Activated T-helper 1 cell treated with Interleukin-2 at 50 U/mL for 16 hours (primary cell): ENCODE data around the gene TREML2.
"Not testable (repeated sequence)": the region's sequence is repeated elsewhere in the genome, so short reads cannot be mapped to it uniquely, and the experiment has no call there.

Source experiments
- DNase-seq: peaks from one replicate; pipeline ENCODE4 v3.0.0-alpha.2; 2020; ENCODE audit warnings: low read depth

TREML2 gene

GRCh38 chr6:41200901-41201763 is at the start of gene TREML2:
Gene TREML2 (minus strand): TSS chr6:41201149. CDS start chr6:41201008, 141 bp downstream.
- DNase-seq: no peak

GRCh38 chr6:41247882-41248705 is 47.1 kb upstream of the TREML2 start:
- no peak for DNase-seq

- no peak for DNase-seq
Measured at GRCh38 chr6:41247288-41247865, 46.4 kb upstream of the TREML2 start.

GRCh38 chr6:41246529-41246928 is 45.6 kb upstream of the TREML2 start:
- not testable (repeated sequence) for DNase-seq

GRCh38 chr6:41239467-41240159 is 38.7 kb upstream of the TREML2 start:
- no peak for DNase-seq

- DNase-seq: no peak
Measured at GRCh38 chr6:41237128-41237527, 36.2 kb upstream of the TREML2 start.

GRCh38 chr6:41236276-41236675 is 35.3 kb upstream of the TREML2 start:
- no peak for DNase-seq

GRCh38 chr6:41232667-41233066 is 31.7 kb upstream of the TREML2 start:
- no peak for DNase-seq

GRCh38 chr6:41231246-41231645 is 30.3 kb upstream of the TREML2 start:
- no peak for DNase-seq

- DNase-seq: no peak
Measured at GRCh38 chr6:41229721-41230120, 28.8 kb upstream of the TREML2 start.

GRCh38 chr6:41228616-41229015 is 27.7 kb upstream of the TREML2 start:
- no peak for DNase-seq

- DNase-seq: no peak
Measured at GRCh38 chr6:41228096-41228495, 27.1 kb upstream of the TREML2 start, which contains the start of gene TREML4. Gene TREML4 (plus strand): TSS chr6:41228349. CDS start chr6:41228428, 79 bp downstream.

GRCh38 chr6:41226752-41227151 is 25.8 kb upstream of the TREML2 start:
- DNase-seq: no peak

- DNase-seq: no peak
Measured at GRCh38 chr6:41224800-41225199, 23.9 kb upstream of the TREML2 start.

GRCh38 chr6:41222513-41222912 is 21.6 kb upstream of the TREML2 start:
- no peak for DNase-seq

- DNase-seq: no peak
Measured at GRCh38 chr6:41222045-41222444, 21.1 kb upstream of the TREML2 start.

- DNase-seq: no peak
Measured at GRCh38 chr6:41216616-41217015, 15.7 kb upstream of the TREML2 start.

GRCh38 chr6:41215777-41216176 is 14.8 kb upstream of the TREML2 start:
- no peak for DNase-seq

GRCh38 chr6:41214559-41215238 is 13.8 kb upstream of the TREML2 start:
- no peak for DNase-seq

- DNase-seq: no peak
Measured at GRCh38 chr6:41209547-41210320, 8.8 kb upstream of the TREML2 start.
